SK-N-SH treated with all-trans-retinoic acid at 6 μM for 48 hours (cell line): Measurements from ENCODE around the gene VOPP1.
"Not testable (repeated sequence)": the region's sequence is repeated elsewhere in the genome, so short reads cannot be mapped to it uniquely, and the experiment has no call there.

ENCODE experiments used
- ATAC-seq: fragments of 200-7000 bp; cut with Tn5 transposase; 3 replicates; pipeline ENCODE4 v1.9.1; 2020; ENCODE audit warnings: mild to moderate bottlenecking, moderate library complexity
- ARNTL ChIP-seq: fragments of 450-650 bp; formaldehyde crosslinking; IDR thresholded peaks from 2 replicates; pipeline ENCODE4 v1.5.0; 2020; ENCODE audit warnings: low read depth, mild to moderate bottlenecking, moderate library complexity, borderline replicate concordance
- BACH2 ChIP-seq: fragments of 250-450 bp; sonication (Bioruptor Pico); IDR thresholded peaks from 2 replicates; pipeline ENCODE4 v1.9.0; 2021; ENCODE audit warnings: mild to moderate bottlenecking, borderline replicate concordance
- CREB5 ChIP-seq: fragments of 250-450 bp; sonication (Bioruptor Pico); IDR thresholded peaks from 2 replicates; pipeline ENCODE4 v1.5.1; 2020; ENCODE audit warnings: low read depth, mild to moderate bottlenecking, moderate library complexity
- CSDC2 ChIP-seq: fragments of 250-450 bp; sonication (Bioruptor Pico); IDR thresholded peaks from 2 replicates; pipeline ENCODE4 v1.5.0; 2020; ENCODE audit warnings: mild to moderate bottlenecking, moderate library complexity
- ESRRG ChIP-seq: fragments of 250-450 bp; sonication (Bioruptor Pico); IDR thresholded peaks from 2 replicates; pipeline ENCODE4 v1.6.1; 2021; ENCODE audit warnings: mild to moderate bottlenecking
- GLIS3 ChIP-seq: fragments of 250-450 bp; sonication (Bioruptor Pico); IDR thresholded peaks from 2 replicates; pipeline ENCODE4 v1.5.0; 2020; ENCODE audit warnings: mild to moderate bottlenecking, moderate library complexity
- ISL1 ChIP-seq: fragments of 250-450 bp; sonication (Bioruptor Pico); IDR thresholded peaks from 2 replicates; pipeline ENCODE4 v2.1.2; 2022; ENCODE audit warnings: mild to moderate bottlenecking, moderate library complexity
- OSR1 ChIP-seq: fragments of 250-450 bp; sonication (Bioruptor Pico); IDR thresholded peaks from 2 replicates; pipeline ENCODE4 v1.8.0; 2022; ENCODE audit warnings: moderate library complexity, mild to moderate bottlenecking, inconsistent platforms
- PATZ1 ChIP-seq: fragments of 250-450 bp; sonication (Bioruptor Pico); IDR thresholded peaks from 2 replicates; pipeline ENCODE4 v1.8.0; 2020; ENCODE audit warnings: mild to moderate bottlenecking, moderate library complexity, borderline replicate concordance
- POU6F1 ChIP-seq: fragments of 250-450 bp; sonication (Bioruptor Pico); IDR thresholded peaks from 2 replicates; pipeline ENCODE4 v1.8.0; 2021; ENCODE audit warnings: low read depth, mild to moderate bottlenecking, moderate library complexity, borderline replicate concordance
- PPARA ChIP-seq: fragments of 250-450 bp; sonication (Bioruptor Pico); IDR thresholded peaks from 2 replicates; pipeline ENCODE4 v1.5.0; 2020; ENCODE audit warnings: mild to moderate bottlenecking, borderline replicate concordance
- RARB ChIP-seq: fragments of 250-450 bp; sonication (Bioruptor Pico); IDR thresholded peaks from 2 replicates; pipeline ENCODE4 v1.8.0; 2021; ENCODE audit warnings: mild to moderate bottlenecking, moderate library complexity
- SNAI2 ChIP-seq: fragments of 250-450 bp; sonication (Bioruptor Pico); IDR thresholded peaks from 2 replicates; pipeline ENCODE4 v1.5.0; 2020; ENCODE audit warnings: mild to moderate bottlenecking, moderate library complexity
- TOX ChIP-seq: fragments of 250-450 bp; sonication (Bioruptor Pico); IDR thresholded peaks from 2 replicates; pipeline ENCODE4 v1.8.0; 2021; ENCODE audit warnings: mild to moderate bottlenecking, moderate library complexity, borderline replicate concordance
- ZC3H10 ChIP-seq: fragments of 250-450 bp; sonication (Bioruptor Pico); IDR thresholded peaks from 2 replicates; pipeline ENCODE4 v1.5.1; 2021; ENCODE audit warnings: mild to moderate bottlenecking, moderate library complexity
- ZFP3 ChIP-seq: fragments of 250-450 bp; sonication (Bioruptor Pico); IDR thresholded peaks from 2 replicates; pipeline ENCODE4 v1.5.0; 2020; ENCODE audit warnings: mild to moderate bottlenecking, moderate library complexity
- ZFP30 ChIP-seq: fragments of 450-650 bp; formaldehyde crosslinking; IDR thresholded peaks from 2 replicates; pipeline ENCODE4 v1.5.0; 2022; ENCODE audit warnings: mild to moderate bottlenecking, moderate library complexity
- ZNF565 ChIP-seq: fragments of 450-650 bp; formaldehyde crosslinking; conservative IDR thresholded peaks from 2 replicates; pipeline ENCODE4 v1.5.0; 2020; ENCODE audit warnings: low read depth, mild to moderate bottlenecking, moderate library complexity
- ZNF70 ChIP-seq: fragments of 450-650 bp; formaldehyde crosslinking; IDR thresholded peaks from 2 replicates; pipeline ENCODE4 v1.5.0; 2020; ENCODE audit warnings: mild to moderate bottlenecking, moderate library complexity
- TF ChIP-seq, protein P1 (sequence below): fragments of 250-450 bp; sonication (Bioruptor Pico); IDR thresholded peaks from 2 replicates; pipeline ENCODE4 v1.5.1; 2021; ENCODE audit warnings: mild to moderate bottlenecking, moderate library complexity
- TF ChIP-seq, protein P2 (sequence below): fragments of 250-450 bp; sonication (Bioruptor Pico); IDR thresholded peaks from 2 replicates; pipeline ENCODE4 v1.5.0; 2020; ENCODE audit warnings: mild to moderate bottlenecking, moderate library complexity

VOPP1 gene

GRCh38 chr7:55588379-55588699 lies 16.0 kb upstream of the VOPP1 start (continued):
- TF ChIP-seq ESRRG (CRISPR knock-in tag) (no peak), PATZ1 (CRISPR knock-in tag) (no peak), BACH2 (no peak), ZNF565 (CRISPR knock-in tag) (no peak)
- TF ChIP-seq, protein P1, sequence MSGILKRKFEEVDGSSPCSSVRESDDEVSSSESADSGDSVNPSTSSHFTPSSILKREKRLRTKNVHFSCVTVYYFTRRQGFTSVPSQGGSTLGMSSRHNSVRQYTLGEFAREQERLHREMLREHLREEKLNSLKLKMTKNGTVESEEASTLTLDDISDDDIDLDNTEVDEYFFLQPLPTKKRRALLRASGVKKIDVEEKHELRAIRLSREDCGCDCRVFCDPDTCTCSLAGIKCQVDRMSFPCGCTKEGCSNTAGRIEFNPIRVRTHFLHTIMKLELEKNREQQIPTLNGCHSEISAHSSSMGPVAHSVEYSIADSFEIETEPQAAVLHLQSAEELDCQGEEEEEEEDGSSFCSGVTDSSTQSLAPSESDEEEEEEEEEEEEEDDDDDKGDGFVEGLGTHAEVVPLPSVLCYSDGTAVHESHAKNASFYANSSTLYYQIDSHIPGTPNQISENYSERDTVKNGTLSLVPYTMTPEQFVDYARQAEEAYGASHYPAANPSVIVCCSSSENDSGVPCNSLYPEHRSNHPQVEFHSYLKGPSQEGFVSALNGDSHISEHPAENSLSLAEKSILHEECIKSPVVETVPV (CRISPR knock-in tag), result no peak

GRCh38 chr7:55587687-55588378 lies 15.5 kb upstream of the VOPP1 start:
- ATAC-seq, result no peak; the same call in 2 of the 3 replicates
- TF ChIP-seq TOX (CRISPR knock-in tag) (no peak), CREB5 (CRISPR knock-in tag) (no peak), ZFP30 (CRISPR knock-in tag) (no peak), SNAI2 (CRISPR knock-in tag) (no peak), ISL1 (CRISPR knock-in tag) (no peak), RARB (CRISPR knock-in tag) (no peak)

DNA sequence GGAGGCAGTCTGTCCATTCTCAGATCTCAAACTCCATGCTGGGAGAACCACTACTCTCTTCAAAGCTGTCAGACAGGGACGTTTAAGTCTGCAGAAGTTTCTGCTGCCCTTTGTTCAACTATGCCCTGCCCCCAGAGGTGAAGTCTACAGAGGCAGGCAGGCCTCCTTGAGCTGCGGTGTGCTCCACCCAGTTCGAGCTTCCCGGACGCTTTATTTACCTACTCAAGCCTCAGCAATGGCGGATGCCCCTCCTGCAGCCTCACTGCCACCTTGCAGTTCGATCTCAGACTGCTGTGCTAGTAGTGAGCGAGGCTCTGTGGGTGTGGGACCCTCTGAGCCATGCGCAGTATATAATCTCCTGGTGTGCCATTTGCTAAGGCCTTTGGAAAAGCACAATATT lies 10.4 kb upstream of the VOPP1 start:
- ATAC-seq, result not testable (repeated sequence)

- TF ChIP-seq ZC3H10 (CRISPR knock-in tag) (no peak), ZFP3 (CRISPR knock-in tag) (no peak), CSDC2 (no peak), RARB (CRISPR knock-in tag) (no peak), PPARA (CRISPR knock-in tag) (no peak), OSR1 (CRISPR knock-in tag) (no peak), TOX (CRISPR knock-in tag) (no peak), PATZ1 (CRISPR knock-in tag) (no peak)
- ATAC-seq, result no peak
These were observed 4.5 kb upstream of the VOPP1 start for GRCh38 chr7:55576753-55577152.

DNA sequence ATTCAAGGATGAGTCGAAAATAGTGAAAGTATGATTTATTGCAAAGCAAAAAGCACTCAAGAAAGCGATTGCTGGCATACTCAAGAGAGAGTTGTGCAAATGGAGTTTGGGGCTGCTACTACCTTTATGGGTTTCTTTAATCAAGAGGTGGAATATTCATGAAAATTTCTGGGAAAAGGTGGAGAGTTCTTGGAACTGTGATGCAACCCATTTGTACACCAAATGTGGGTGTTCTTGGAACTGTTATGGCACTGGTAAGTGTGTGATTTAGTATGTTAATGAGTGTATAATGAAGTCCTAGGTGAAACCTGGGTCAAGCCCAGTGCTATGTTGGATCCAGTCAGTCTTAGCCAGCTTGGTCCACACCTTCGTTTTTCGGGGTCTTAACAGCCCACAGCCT lies 3.4 kb upstream of the VOPP1 start:
- no peak for TF ChIP-seq ZC3H10 (CRISPR knock-in tag)
- TF ChIP-seq POU6F1 (CRISPR knock-in tag), result no peak
- TF ChIP-seq, all 23 proteins: peak for 0
- ATAC-seq, result no peak

DNA sequence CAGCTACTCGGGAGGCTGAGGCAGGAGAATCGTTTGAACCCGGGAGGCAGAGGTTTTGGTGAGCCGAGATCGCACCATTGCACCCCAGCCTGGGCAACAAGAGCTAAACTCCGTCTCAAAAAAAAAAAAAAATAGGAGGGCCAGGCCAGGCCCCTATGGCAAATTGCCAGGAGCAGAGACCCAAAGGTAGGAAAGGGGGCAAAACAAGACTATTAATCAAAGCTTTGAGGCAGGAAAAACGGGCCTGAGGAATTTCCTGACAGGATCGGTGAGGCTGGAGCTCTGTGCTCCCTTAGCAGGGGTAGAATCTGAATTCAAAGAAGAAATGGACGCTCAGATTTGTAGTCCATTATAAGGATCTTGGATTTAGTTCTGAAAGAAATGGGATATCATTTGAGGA lies 2.8 kb upstream of the VOPP1 start:
- no peak for ATAC-seq
- no peak for TF ChIP-seq BACH2
- no peak for TF ChIP-seq ARNTL
- no peak for TF ChIP-seq SNAI2 (CRISPR knock-in tag)
- no peak for TF ChIP-seq ZNF70
- no peak for TF ChIP-seq CREB5 (CRISPR knock-in tag)
- TF ChIP-seq OSR1 (CRISPR knock-in tag), result no peak
- TF ChIP-seq, protein P2, sequence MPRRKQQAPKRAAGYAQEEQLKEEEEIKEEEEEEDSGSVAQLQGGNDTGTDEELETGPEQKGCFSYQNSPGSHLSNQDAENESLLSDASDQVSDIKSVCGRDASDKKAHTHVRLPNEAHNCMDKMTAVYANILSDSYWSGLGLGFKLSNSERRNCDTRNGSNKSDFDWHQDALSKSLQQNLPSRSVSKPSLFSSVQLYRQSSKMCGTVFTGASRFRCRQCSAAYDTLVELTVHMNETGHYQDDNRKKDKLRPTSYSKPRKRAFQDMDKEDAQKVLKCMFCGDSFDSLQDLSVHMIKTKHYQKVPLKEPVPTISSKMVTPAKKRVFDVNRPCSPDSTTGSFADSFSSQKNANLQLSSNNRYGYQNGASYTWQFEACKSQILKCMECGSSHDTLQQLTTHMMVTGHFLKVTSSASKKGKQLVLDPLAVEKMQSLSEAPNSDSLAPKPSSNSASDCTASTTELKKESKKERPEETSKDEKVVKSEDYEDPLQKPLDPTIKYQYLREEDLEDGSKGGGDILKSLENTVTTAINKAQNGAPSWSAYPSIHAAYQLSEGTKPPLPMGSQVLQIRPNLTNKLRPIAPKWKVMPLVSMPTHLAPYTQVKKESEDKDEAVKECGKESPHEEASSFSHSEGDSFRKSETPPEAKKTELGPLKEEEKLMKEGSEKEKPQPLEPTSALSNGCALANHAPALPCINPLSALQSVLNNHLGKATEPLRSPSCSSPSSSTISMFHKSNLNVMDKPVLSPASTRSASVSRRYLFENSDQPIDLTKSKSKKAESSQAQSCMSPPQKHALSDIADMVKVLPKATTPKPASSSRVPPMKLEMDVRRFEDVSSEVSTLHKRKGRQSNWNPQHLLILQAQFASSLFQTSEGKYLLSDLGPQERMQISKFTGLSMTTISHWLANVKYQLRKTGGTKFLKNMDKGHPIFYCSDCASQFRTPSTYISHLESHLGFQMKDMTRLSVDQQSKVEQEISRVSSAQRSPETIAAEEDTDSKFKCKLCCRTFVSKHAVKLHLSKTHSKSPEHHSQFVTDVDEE (CRISPR knock-in tag), result no peak
- TF ChIP-seq RARB (CRISPR knock-in tag), result no peak
- no peak for TF ChIP-seq ZC3H10 (CRISPR knock-in tag)
- no peak for TF ChIP-seq GLIS3 (CRISPR knock-in tag)
